ENCODE data around the gene TMEM79. TPM values are rescaled to one million over a fixed set of nuclear protein-coding genes. Genes with fewer than 3 reads are reported as not detected.

The TMEM79 gene
- total and polyA plus RNA-seq, 2 donors (not counting 1 experiment from before 2014, with no cell fraction given): 1.1 to 3.6 TPM

- H3K27me3 ChIP-seq (ENCODE audit: control insufficient read depth, insufficient read depth, low read length): no peaks in the 10 kb centered on the region
- peaks cover 11% of the 10 kb centered on the region for H3K4me1 ChIP-seq (ENCODE audit: control insufficient read depth, extremely low read depth, insufficient read depth, low read length)
- H3K9me3 ChIP-seq (ENCODE audit: control insufficient read depth, insufficient read depth, low read depth, low read length): no peaks in the 10 kb centered on the region
- no peak overlapping the region for H3K9ac ChIP-seq (ENCODE audit: insufficient read depth, low read length)
- no peaks in the 10 kb centered on the region for H3K79me2 ChIP-seq (ENCODE audit: control insufficient read depth, insufficient read depth, low read length)
- H3K36me3 ChIP-seq (ENCODE audit: control insufficient read depth, insufficient read depth, low read length): peaks cover 35% of the 10 kb centered on the region
- H3K4me3 ChIP-seq (replicated peaks in 1 of 4; ENCODE audit: control extremely low read depth in 1 of 4, insufficient read depth in 1 of 4, low read depth in 3 of 4, low read length in 4 of 4): no peak overlapping the region
- H3K4me2 ChIP-seq (ENCODE audit: extremely low read depth, insufficient read depth, low read length): no peak overlapping the region
- H2AFZ ChIP-seq (ENCODE audit: low read length): no peak overlapping the region
- H3K27ac ChIP-seq (ENCODE audit: insufficient read depth, low read length): no peak overlapping the region
- no peak for TF ChIP-seq EZH2 (IDR thresholded peaks at IDR 0.05; ENCODE audit: low read length, missing control alignments)
- TF ChIP-seq, protein P1, sequence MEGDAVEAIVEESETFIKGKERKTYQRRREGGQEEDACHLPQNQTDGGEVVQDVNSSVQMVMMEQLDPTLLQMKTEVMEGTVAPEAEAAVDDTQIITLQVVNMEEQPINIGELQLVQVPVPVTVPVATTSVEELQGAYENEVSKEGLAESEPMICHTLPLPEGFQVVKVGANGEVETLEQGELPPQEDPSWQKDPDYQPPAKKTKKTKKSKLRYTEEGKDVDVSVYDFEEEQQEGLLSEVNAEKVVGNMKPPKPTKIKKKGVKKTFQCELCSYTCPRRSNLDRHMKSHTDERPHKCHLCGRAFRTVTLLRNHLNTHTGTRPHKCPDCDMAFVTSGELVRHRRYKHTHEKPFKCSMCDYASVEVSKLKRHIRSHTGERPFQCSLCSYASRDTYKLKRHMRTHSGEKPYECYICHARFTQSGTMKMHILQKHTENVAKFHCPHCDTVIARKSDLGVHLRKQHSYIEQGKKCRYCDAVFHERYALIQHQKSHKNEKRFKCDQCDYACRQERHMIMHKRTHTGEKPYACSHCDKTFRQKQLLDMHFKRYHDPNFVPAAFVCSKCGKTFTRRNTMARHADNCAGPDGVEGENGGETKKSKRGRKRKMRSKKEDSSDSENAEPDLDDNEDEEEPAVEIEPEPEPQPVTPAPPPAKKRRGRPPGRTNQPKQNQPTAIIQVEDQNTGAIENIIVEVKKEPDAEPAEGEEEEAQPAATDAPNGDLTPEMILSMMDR (conservative IDR thresholded peaks at IDR 0.05 in 1 of 2, IDR thresholded peaks at IDR 0.05 in 1 of 2; ENCODE audit: low read depth in 1 of 2, low read length in 2 of 2): peak in 1 of 2 donors; percentile 22
- peaks cover 2% of the 10 kb centered on the region for H4K20me1 ChIP-seq (ENCODE audit: control insufficient read depth, extremely low read depth, insufficient read depth, low read length)
- DNase-seq (ENCODE audit: low read depth in 2 of 2): no peak
Measured at GRCh38 chr1:156259805-156260204, 24.3 kb upstream of the TMEM79 start.

DNA sequence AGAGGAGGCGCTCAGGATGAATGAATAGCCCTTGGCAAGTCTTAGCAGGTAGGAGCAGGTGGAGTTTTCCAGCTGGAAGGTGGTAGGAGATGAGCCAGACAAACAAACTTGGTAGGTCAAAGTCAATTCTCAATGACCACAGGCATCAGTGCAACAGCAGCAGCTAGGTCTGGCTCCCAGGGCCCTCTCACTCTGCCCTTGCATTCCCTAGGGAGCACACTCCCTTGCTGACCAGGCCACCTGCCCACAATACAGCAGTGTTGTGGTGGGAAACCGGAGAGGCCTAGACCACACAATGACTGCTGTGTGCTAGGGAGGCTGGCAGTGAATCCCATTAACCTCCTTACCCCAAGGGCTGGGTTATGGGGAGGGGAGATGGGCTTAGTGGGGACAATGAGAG lies 23.2 kb upstream of the TMEM79 start:
- DNase-seq (ENCODE audit: low read depth in 2 of 2): no peak
- H3K79me2 ChIP-seq (ENCODE audit: control insufficient read depth, insufficient read depth, low read length): no peaks in the 10 kb centered on the region
- no peak overlapping the region for H3K9ac ChIP-seq (ENCODE audit: insufficient read depth, low read length)
- H4K20me1 ChIP-seq (ENCODE audit: control insufficient read depth, extremely low read depth, insufficient read depth, low read length): peaks cover 2% of the 10 kb centered on the region
- peaks cover 41% of the 10 kb centered on the region for H3K36me3 ChIP-seq (ENCODE audit: control insufficient read depth, insufficient read depth, low read length)
- no peak overlapping the region for H3K27ac ChIP-seq (ENCODE audit: insufficient read depth, low read length)
- no peak overlapping the region for H3K4me2 ChIP-seq (ENCODE audit: extremely low read depth, insufficient read depth, low read length)
- H2AFZ ChIP-seq (ENCODE audit: low read length): no peak overlapping the region
- no peaks in the 10 kb centered on the region for H3K9me3 ChIP-seq (ENCODE audit: control insufficient read depth, insufficient read depth, low read depth, low read length)
- no peak overlapping the region for H3K4me3 ChIP-seq (replicated peaks in 1 of 4; ENCODE audit: control extremely low read depth in 1 of 4, insufficient read depth in 1 of 4, low read depth in 3 of 4, low read length in 4 of 4)
- peaks cover 11% of the 10 kb centered on the region for H3K4me1 ChIP-seq (ENCODE audit: control insufficient read depth, extremely low read depth, insufficient read depth, low read length)
- no peak for TF ChIP-seq EZH2 (IDR thresholded peaks at IDR 0.05; ENCODE audit: low read length, missing control alignments)
- TF ChIP-seq, protein P1 (conservative IDR thresholded peaks at IDR 0.05 in 1 of 2, IDR thresholded peaks at IDR 0.05 in 1 of 2; ENCODE audit: low read depth in 1 of 2, low read length in 2 of 2): no peak
- H3K27me3 ChIP-seq (ENCODE audit: control insufficient read depth, insufficient read depth, low read length): no peaks in the 10 kb centered on the region

DNA sequence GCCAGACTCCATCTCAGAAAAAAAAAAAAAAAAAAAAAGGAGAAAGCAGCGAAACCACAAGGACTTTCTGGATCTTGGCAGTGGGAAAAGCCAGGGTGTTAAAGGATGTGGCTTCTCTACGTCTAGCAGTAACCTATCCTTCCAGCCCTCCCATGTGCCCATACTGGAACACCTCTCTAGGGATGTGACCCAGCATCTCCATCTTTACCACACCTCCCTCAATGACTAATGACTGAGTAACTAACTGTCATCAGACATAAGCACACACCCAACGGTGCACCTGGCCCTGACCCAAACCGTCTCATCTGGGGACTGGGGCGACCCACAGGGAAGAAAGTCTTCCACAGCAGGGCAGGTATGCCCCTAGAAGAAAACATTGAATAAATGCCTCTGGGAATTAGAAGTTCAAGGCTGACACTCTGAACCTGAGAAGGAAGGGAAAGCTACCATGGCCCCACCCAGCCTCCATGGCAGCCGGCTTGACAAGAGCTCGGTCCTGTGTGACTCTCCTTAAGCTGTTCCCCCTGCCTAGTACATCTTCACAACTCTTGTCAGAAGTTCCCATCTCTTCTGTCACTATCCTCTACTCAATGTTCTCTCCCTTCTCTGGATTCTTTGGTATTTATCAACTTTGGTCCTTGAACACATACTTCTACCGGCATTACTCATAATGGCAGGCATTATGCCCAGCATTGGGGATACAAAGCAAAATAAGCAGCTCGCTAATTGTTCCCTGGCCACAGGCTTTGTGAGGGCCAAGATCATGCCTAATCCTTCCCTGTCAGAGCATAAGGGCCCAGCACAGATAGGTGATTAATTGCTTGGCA lies 21.5 kb upstream of the TMEM79 start:
- TF ChIP-seq, protein P1 (conservative IDR thresholded peaks at IDR 0.05 in 1 of 2, IDR thresholded peaks at IDR 0.05 in 1 of 2; ENCODE audit: low read depth in 1 of 2, low read length in 2 of 2): no peak
- no peak for TF ChIP-seq EZH2 (IDR thresholded peaks at IDR 0.05; ENCODE audit: low read length, missing control alignments)
- H3K27ac ChIP-seq (ENCODE audit: insufficient read depth, low read length): peak overlapping the region; percentile 69
- H2AFZ ChIP-seq (ENCODE audit: low read length): no peak overlapping the region
- DNase-seq (ENCODE audit: low read depth in 2 of 2): peak; percentile 58 to 94
- H3K9ac ChIP-seq (ENCODE audit: insufficient read depth, low read length): no peak overlapping the region
- H3K9me3 ChIP-seq (ENCODE audit: control insufficient read depth, insufficient read depth, low read depth, low read length): no peaks in the 10 kb centered on the region
- peaks cover 2% of the 10 kb centered on the region for H4K20me1 ChIP-seq (ENCODE audit: control insufficient read depth, extremely low read depth, insufficient read depth, low read length)
- peak overlapping the region; percentile 35 for H3K4me2 ChIP-seq (ENCODE audit: extremely low read depth, insufficient read depth, low read length)
- H3K79me2 ChIP-seq (ENCODE audit: control insufficient read depth, insufficient read depth, low read length): no peaks in the 10 kb centered on the region
- H3K4me3 ChIP-seq (replicated peaks in 1 of 4; ENCODE audit: control extremely low read depth in 1 of 4, insufficient read depth in 1 of 4, low read depth in 3 of 4, low read length in 4 of 4): no peak overlapping the region
- peaks cover 11% of the 10 kb centered on the region for H3K4me1 ChIP-seq (ENCODE audit: control insufficient read depth, extremely low read depth, insufficient read depth, low read length)
- H3K36me3 ChIP-seq (ENCODE audit: control insufficient read depth, insufficient read depth, low read length): peaks cover 50% of the 10 kb centered on the region
- no peaks in the 10 kb centered on the region for H3K27me3 ChIP-seq (ENCODE audit: control insufficient read depth, insufficient read depth, low read length)

Data from fibroblast of lung (primary cell).